GM18526 (cell line): Measurements from ENCODE around the gene WWTR1.

Experiments used
- POLR2A ChIP-seq: IDR thresholded peaks from 3 replicates; pipeline ENCODE4 v1.6.1; 2011; ENCODE audit not compliant: insufficient read length; ENCODE audit errors: extremely low read depth

Gene WWTR1

GRCh38 chr3:149547954-149548668 is 109.7 kb downstream of the WWTR1 start:
- no peak for TF ChIP-seq POLR2A

GRCh38 chr3:149547413-149547812 is 110.4 kb downstream of the WWTR1 start:
- TF ChIP-seq POLR2A: no peak

- no peak for TF ChIP-seq POLR2A
Observed at GRCh38 chr3:149545049-149545448, 112.8 kb downstream of the WWTR1 start.

- TF ChIP-seq POLR2A: no peak
Observed at GRCh38 chr3:149542375-149543312, 115.2 kb downstream of the WWTR1 start.

- TF ChIP-seq POLR2A: no peak
Observed at GRCh38 chr3:149541091-149541491, 116.7 kb downstream of the WWTR1 start.

GRCh38 chr3:149538371-149538770 is 119.5 kb downstream of the WWTR1 start:
- TF ChIP-seq POLR2A: no peak

- TF ChIP-seq POLR2A: no peak
Observed at GRCh38 chr3:149536429-149536828, 121.4 kb downstream of the WWTR1 start.

- TF ChIP-seq POLR2A: no peak
Observed at GRCh38 chr3:149535333-149535685, 122.5 kb downstream of the WWTR1 start.

- TF ChIP-seq POLR2A: no peak
Observed at GRCh38 chr3:149534671-149535332, 123.0 kb downstream of the WWTR1 start.

- TF ChIP-seq POLR2A: no peak
Observed at GRCh38 chr3:149534082-149534481, 123.7 kb downstream of the WWTR1 start.

- no peak for TF ChIP-seq POLR2A
Observed at GRCh38 chr3:149532489-149533180, 125.2 kb downstream of the WWTR1 start.

GRCh38 chr3:149529099-149529498 is 128.7 kb downstream of the WWTR1 start:
- no peak for TF ChIP-seq POLR2A

- TF ChIP-seq POLR2A: no peak
Observed at GRCh38 chr3:149528340-149528650, 129.5 kb downstream of the WWTR1 start.

GRCh38 chr3:149527531-149528339 is 130.1 kb downstream of the WWTR1 start:
- no peak for TF ChIP-seq POLR2A

- no peak for TF ChIP-seq POLR2A
Observed at GRCh38 chr3:149523512-149524299, 134.1 kb downstream of the WWTR1 start.
